Loucy (cell line): ENCODE results near the gene ATP5F1C.

Experiments used
- EZH2phosphoT487 ChIP-seq: fragments of 200-600 bp; IDR thresholded peaks from 2 replicates; pipeline ENCODE4 v1.6.1; 2018; ENCODE audit warnings: antibody characterized with exemption, mild to moderate bottlenecking, moderate library complexity, borderline replicate concordance
- TF ChIP-seq, protein P1 (sequence below): fragments of 200-600 bp; sonication (generic); conservative IDR thresholded peaks from 2 replicates; pipeline ENCODE4 v1.5.1; 2014; ENCODE audit warnings: mild to moderate bottlenecking, antibody characterized with exemption, low read length

- TF ChIP-seq, protein P1, sequence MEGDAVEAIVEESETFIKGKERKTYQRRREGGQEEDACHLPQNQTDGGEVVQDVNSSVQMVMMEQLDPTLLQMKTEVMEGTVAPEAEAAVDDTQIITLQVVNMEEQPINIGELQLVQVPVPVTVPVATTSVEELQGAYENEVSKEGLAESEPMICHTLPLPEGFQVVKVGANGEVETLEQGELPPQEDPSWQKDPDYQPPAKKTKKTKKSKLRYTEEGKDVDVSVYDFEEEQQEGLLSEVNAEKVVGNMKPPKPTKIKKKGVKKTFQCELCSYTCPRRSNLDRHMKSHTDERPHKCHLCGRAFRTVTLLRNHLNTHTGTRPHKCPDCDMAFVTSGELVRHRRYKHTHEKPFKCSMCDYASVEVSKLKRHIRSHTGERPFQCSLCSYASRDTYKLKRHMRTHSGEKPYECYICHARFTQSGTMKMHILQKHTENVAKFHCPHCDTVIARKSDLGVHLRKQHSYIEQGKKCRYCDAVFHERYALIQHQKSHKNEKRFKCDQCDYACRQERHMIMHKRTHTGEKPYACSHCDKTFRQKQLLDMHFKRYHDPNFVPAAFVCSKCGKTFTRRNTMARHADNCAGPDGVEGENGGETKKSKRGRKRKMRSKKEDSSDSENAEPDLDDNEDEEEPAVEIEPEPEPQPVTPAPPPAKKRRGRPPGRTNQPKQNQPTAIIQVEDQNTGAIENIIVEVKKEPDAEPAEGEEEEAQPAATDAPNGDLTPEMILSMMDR, result no peak
- TF ChIP-seq EZH2phosphoT487, result no peak
Measured at GRCh38 chr10:7802606-7803005, 14.6 kb downstream of the ATP5F1C start.
